GM19239 (cell line): Measurements from ENCODE around the gene CIB2.
A peak's percentile ranks its signal among the peaks of the same experiment; 100 is the strongest.

Source experiments
- DNase-seq: peaks from one replicate; pipeline ENCODE4 v3.0.0; 2011; ENCODE audit warnings: low spot score; ENCODE audit not compliant: insufficient read length
- FAIRE-seq: peaks from 2 replicates; lab custom pipeline; 2011; peaks lifted over from hg19 to GRCh38; lab: Jason Lieb, UNC

Gene CIB2

GRCh38 chr15:78149805-78150751 is 18.8 kb upstream of the CIB2 start:
- FAIRE-seq (no peak), DNase-seq (no peak)

GRCh38 chr15:78149068-78149804 is 18.0 kb upstream of the CIB2 start, which contains the start of gene IDH3A:
Gene IDH3A, plus strand, starts transcription at chr15:78149362. Its CDS starts 42 bp downstream, at chr15:78149404.
- FAIRE-seq (peak; percentile 96), DNase-seq (peak; percentile 83)

DNA sequence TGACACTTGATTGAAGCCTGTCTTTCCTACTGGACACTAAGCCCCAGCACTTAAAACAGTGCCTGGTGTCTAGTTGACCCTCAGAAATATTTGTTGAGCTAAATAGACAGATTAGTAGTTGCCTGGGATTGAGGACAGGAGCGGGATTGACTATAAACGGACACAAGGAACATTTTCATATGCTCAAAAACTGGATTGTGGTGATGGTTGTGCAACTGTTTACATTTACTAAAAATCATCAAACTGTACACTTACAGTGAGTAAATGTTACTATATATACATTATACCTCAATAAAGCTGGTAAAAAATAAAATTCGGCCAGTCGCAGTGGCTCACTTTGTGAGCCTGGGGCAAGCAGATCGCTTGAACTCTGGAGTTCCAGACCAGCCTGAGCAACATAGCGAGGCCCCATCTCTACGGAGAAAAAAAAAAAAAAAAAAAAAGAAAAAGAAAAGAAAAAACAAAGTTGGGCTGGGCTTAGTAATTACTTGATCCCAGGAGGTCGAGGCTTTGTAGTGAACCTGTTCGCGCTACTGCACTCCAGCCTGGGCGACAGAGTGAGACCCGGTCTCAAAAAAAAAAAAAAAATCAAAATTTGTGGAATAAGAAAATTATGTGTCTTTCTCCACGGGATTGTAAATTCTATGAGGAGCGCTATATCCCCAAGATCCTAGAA is 17.3 kb upstream of the CIB2 start:
- DNase-seq: no peak
- FAIRE-seq: no peak

DNA sequence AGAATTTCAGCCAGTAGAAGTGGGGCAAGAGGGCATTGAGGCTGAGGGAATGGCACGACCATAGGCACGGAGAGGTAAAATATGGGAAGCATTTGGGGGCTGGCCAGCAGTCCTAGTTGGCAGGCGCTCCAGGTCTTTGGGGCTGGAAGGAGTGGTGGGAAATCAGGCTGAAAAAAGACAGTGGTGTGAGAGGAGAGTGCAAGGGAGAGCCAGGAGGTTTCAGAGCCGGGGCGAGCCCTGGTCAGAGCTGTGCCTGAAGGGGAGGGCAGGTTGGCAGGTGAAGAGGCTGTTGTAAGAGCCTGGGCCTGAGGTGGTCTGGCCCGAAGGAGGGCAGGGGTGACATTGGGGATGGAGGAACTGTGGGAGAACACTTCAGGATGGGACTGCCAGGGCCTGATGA is 16.3 kb upstream of the CIB2 start:
- DNase-seq (no peak), FAIRE-seq (no peak)

DNA sequence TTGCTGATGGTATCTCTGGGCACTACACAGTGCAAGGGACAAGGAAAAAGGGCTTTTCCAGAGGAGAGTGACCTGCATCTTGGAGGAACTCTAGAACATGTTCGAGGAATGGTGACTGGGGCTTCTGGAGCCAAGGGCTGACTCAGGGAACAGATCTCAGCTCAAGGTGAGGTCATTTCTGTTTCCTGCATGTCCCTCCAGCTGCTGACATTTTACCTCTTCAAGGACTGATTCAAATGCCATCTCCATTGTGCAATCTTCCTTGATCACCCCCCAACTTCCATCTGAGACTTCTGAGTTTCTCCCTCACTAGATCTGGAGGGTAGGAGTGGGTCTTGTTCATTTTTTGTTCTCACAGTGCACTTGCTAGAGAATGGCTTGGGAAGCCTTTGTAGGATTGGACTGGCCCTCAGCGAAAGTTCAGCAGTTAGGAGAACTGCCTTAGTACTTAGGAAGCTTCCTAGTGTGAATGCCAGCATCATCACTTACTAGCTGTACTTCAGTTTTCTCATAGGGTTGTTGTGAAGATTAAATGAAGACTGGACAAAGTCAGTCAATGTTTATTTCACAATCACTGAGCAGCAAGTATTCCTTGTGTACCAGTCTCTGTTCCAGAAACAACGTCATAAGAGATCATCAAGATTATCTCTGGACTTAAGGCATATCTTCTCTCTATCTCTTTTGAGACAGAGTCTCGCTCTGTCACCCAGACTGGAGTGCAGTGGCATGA is 15.3 kb upstream of the CIB2 start:
- DNase-seq: no peak
- no peak for FAIRE-seq

GRCh38 chr15:78142332-78142731 is 11.1 kb upstream of the CIB2 start:
- FAIRE-seq: no peak
- DNase-seq: no peak

- no peak for FAIRE-seq
Measured at GRCh38 chr15:78140292-78140691, 9.0 kb upstream of the CIB2 start.

DNA sequence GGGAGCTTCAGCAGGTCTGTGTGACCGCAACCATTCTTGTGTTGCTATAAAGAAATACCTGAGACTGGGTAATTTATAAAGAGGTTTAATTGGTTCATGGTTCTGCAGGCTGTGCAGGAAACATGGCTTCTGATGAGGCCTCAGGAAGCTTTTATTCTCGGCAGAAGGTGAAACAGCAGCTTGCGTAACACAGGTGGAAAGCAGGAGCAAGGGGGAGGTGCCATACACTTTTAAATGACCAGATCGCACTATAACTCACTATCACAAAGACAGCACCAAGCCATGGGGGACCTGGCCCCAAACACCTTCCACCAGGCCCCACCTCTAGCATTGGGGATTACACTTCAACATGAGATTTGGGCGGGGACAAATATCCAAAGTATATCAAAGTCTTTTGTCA is 8.3 kb upstream of the CIB2 start:
- no peak for FAIRE-seq
- no peak for DNase-seq

More at GRCh38 chr15:78140292-78140691, 9.0 kb upstream of the CIB2 start:
- DNase-seq: no peak

GRCh38 chr15:78133801-78134200 is 2.6 kb upstream of the CIB2 start:
- no peak for FAIRE-seq
- DNase-seq: no peak

DNA sequence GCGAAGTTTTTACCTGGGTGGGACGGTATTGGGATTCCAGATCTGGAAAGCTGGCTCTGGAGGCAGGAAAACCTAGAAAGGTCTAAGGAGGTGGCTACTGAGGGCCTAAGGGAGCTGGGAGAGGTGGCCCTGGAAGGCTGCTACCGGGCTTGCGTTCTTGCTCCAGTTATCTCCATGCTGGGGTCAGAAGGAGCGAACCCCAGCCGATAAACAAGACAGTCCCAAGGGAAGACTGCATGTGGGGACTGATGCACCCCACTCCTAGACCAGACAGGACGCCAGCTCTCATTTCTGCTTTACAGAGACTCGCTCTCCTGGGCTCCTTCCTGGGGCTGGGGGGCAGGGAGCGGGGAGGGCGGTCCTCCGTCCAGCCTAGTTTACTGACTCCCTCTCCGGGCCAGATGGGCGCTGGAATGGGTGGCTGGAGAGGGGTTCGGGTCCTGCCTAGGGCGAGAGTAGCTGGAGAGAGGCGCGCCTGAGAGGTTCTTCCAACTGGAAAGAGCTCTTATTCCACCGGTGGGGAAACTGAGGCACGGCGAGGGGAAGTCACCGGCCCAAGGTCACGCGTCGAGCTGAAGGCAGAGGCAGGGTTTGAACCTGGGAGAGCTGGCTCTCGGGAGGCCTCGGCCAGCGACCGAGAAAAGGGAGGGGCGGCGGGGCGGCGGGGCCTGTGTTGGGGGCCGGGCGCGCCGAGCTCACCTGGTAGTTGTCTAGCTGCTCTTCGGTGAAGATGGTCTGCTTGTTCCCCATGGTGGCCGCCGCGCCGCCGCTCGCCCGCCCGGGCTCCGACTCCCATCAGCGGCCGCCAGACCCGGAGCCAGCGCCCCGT is 565 bp downstream of the CIB2 start:
- peak; percentile 44 for DNase-seq
- FAIRE-seq: no peak

DNA sequence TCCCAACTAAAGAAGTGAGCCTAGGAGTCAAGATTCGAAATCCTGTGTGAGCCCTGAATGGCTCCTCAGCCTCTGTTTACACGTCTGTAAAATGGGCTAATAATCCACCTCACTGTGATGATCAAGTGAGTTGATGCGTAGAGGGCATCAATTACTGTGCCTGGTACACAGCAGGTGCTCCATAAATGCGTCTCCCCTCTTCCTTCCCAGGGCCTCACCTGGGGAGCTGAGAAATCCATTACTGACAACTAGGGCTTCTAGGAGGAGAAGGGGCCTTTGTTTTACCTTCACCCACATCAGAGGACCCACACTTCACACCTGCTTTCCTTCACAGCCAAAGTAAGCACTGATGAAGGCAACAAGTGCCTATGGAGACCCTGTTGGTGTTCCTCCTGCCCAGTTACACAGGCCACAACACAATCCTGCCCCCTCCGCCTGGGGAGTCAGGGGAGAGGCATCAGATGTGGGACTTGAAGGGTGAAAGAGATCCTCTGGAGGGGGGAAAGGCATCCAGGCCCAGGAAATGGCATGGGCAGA is 1.4 kb downstream of the CIB2 start:
- FAIRE-seq (no peak), DNase-seq (no peak)

DNA sequence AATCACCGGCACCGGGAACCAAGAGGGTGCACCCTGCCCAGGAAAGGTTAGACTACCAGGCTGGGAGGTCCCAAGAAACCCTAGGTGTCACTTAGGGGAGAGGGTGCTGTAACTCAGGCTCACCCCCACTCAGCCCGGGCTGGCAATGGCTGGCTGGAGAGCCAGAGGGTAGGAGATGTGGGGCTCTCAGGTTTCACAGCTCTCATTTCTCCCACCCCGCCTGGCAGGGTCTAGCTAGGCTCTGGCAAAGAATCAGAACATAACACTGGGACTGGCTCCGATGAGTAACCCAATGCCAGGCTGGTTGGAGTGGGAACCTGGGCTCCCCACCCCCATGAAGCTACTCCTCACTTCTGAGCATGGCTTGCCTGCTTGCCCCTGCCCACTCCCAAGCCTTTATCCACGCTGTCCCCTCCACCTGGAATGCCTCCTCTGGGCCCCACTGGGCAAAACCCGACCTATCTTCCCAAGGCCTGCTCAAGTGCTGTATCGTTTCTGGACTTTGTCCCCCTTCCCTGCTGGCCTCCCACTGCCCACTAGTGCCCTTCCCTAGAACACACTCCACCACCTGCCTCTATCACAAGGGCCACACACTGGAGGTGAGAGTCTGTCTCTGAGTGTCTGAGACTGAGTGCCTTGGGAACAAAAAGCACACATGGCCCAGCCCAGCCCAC is 2.0 kb downstream of the CIB2 start:
- no peak for FAIRE-seq

GRCh38 chr15:78127882-78128281 is 3.4 kb downstream of the CIB2 start:
- FAIRE-seq (no peak), DNase-seq (no peak)

More for the DNA sequence above, 2.0 kb downstream of the CIB2 start:
- no peak for DNase-seq

GRCh38 chr15:78125267-78125666 is 6.0 kb downstream of the CIB2 start:
- DNase-seq (no peak), FAIRE-seq (no peak)

DNA sequence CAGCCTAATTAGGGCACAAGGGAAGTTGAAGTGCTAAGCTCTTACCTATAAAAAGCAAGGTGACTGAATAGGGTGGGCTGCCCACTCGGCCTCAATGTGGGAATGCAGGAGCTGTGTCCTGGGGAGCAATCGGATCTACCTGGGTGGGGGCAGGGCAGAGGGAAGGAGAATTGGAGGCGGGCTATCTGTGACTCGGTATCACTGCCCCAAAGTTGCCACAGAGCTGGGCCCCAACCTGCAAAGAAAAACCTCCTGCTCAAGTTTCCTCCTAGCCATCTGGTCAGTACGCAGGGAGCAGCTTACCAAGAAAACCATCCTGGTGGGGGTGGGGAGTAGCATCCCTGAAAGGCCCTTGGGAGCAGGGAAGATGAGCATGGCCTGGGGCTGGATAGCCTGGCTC is 10.7 kb downstream of the CIB2 start:
- no peak for DNase-seq

DNA sequence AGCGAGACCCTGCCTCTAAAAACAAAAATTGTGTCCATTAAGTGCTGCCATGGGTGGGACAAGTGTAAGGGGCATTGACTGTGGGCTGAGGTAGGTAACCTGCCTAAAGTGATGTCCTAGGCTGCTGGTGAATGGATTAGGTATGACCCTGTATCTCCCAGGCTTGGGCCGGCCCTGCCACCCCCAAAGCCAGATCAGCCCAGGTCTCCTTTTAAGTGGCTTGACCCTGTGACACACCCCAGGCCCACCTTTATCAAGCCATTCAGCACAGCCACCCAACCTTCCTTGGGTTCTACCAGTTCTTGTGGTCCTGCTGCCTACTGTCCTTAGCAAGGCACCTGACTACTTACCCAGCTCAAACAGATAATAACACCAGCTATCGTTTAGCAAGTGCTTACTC is 18.7 kb downstream of the CIB2 start:
- FAIRE-seq: no peak
- no peak for DNase-seq

More for the DNA sequence above, 10.7 kb downstream of the CIB2 start:
- FAIRE-seq: no peak

GRCh38 chr15:78111788-78112187 is 19.5 kb downstream of the CIB2 start:
- FAIRE-seq: no peak
- DNase-seq: no peak

GRCh38 chr15:78110916-78111475 is 20.2 kb downstream of the CIB2 start:
- DNase-seq (no peak), FAIRE-seq (no peak)
